ENCODE results near the gene SMIM10L2A.
"Not testable (repeated sequence)": the region's sequence is repeated elsewhere in the genome, so short reads cannot be mapped to it uniquely, and the experiment has no call there.

SMIM10L2A gene

DNA sequence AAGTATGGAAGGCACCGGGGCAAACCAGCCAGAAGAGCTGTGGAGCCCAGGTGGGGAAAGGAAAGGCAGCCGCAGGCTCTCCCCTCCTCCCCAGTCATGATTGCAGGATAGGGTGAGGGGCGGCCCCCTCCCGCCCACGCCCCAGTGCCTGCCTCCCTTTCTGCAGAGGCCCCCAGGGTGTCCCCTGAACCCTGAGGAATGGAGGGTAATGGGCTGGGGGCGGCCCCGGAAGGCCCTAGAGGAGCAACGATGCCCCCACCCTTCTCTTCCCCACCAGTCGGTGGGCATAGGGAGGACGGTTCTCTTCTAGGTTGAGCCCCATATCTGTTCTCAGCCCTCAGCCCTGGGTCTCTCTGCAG lies 1.0 kb downstream of the SMIM10L2A start:
- not testable (repeated sequence) for DNase-seq (ENCODE audit: low read depth in 2 of 2)

DNA sequence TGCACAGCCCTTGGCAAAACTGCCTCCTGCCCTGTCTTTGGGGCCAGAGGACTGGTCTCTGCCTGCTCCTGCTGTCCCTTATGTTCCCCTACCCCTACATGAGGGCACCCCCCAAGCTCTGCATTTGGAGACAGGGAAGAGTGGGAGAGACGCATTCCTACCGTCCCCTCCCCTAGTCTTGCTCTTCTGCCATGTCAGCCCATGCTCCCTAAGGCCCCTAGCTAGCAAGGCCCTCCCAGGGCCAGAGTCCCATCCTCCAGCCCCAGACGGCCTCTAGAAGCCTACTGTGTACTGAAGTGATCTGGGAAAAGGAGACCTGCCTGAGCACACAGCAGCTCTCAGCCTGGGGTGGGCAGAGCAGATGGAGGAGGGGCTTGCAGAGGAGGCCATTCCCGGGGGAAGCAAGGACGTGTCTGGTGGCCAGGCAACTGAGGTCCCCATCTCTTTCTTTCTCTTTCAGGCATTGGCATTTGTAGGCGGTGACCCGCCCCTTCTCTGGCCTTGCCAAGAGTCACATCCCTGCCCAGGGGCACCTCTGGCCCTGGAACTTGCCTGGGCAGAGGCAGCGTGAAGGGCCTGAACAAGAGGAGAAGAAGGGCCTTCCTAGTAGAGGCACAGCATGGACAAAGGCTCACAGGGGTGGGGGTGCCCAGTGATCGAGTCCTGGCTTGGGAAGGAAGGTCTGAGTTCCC lies 1.6 kb downstream of the SMIM10L2A start:
- not testable (repeated sequence) for DNase-seq (ENCODE audit: low read depth in 2 of 2)

DNA sequence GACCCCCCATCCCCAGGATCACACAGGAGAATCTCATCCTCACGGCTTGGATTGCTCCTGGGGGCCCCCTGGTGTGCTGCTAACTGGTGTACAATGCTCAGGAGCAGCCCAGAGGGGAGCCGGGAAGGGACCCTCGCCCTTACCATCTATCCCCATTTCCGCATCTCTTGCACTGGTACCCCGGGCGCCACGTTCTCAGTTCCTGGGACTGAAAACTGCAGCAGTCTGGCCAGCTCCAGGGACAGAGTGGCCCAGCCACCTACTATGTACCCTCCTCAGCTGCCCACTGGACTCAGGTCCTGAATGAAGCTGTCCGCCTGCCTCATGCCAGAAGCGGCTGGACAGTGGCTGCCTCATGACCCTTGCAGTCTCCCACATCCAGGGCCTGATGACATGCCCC lies 2.7 kb downstream of the SMIM10L2A start:
- no peak for DNase-seq (ENCODE audit: low read depth in 2 of 2)

DNA sequence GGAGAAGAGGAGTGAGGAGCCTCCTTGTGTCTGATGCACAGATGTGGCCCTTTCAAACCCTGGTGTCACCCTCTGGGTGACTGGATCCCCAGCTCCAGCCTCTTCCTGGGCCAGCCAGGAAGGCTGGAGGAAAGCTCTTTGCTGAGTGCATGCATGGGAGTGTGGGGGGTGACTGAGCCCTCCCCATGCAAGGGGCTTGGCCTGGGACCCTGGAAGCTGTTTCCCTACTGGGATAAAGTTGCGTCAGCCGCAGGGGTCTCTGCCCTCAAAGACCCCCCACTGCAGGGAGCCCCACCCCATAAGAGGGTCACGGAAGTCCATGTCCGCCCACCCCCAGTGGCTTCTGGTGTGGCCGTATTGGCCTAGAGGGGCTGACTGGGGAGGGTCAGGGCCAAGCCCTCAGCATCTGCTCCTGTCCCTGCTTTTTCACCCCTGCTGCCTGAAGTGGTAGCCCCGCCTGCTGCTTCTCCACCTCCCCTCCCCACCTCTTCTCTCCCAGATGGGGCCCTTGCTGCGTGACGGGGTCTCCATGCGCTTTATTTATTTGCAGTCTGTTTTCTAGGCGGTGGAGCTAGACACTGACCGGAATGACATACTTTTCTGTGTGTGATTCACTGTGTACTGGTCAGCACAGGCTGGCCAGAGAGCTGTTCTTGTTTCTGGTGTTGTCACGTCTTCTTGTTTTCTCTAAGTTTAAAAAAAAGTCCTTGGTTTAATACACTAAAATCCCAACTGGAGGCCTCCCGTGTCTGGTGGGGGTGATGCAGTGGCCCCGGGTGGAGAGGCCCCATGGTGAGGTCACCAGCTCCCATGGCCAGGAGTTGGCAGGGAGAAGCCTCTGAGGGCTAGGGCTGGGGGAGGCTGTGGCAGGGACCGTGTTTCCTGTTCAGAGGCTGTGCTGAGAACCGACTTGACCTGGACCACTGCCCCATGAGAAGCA lies 3.6 kb downstream of the SMIM10L2A start:
- no peak for DNase-seq (ENCODE audit: low read depth in 2 of 2)

DNA sequence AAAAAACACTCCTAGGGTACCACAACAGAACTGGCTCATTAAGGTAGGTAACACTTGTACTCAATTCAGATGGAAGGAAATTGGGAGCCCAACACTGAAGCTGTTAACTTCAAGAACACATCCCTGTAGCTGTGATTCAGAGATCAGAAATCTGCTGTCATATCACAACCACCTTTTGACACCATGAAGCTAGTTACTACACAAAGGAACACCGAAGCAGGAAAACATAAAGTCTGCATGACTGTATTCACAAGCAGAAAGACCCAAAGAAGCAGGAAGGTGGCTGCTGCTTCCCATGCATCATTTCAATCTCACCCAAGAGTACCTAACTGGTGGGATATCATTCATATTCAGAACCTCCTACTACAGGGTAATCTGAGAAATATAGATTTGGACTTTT lies 7.7 kb downstream of the SMIM10L2A start:
- no peak for DNase-seq (ENCODE audit: low read depth in 2 of 2)

DNA sequence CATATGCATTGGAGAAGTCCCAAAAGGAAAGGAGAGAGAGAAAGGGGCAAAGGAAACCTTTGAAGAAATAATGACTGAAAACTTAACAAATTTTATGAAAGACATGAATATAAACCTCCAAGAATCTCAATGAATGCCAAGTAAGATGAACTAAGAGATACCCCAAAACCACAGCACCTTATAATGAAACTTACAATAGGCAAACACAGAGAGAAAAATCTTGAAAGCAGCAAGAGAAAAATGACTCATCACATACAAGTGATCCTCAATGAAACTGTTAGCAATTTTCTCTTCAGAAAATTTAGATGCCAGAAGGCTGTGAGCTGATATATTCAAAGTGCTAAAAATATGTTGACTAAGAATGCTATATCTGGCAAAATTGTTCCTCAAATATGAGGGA lies 10.1 kb downstream of the SMIM10L2A start:
- no peak for DNase-seq (ENCODE audit: low read depth in 2 of 2)

DNA sequence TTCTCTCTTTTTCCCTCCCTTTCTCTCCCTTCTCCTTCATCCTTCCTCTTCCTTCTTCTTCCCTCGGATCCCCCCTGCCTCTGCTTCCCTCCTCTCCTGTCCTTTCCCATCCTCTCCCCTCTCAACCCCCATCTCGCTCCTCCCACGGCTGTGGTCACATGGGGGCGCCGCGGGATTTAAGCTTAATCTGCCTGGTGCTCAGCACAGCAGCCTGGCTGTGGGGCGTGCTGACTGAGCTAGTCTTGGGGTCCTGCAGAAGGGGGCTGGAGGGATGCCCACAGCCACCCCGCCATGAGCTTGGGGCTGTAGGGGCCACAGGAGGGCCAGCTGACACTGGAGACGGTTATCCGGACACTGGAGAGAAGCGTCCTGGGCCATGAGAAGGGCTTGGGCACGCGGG lies 10.7 kb downstream of the SMIM10L2A start:
- DNase-seq (ENCODE audit: low read depth in 2 of 2) = no peak

DNA sequence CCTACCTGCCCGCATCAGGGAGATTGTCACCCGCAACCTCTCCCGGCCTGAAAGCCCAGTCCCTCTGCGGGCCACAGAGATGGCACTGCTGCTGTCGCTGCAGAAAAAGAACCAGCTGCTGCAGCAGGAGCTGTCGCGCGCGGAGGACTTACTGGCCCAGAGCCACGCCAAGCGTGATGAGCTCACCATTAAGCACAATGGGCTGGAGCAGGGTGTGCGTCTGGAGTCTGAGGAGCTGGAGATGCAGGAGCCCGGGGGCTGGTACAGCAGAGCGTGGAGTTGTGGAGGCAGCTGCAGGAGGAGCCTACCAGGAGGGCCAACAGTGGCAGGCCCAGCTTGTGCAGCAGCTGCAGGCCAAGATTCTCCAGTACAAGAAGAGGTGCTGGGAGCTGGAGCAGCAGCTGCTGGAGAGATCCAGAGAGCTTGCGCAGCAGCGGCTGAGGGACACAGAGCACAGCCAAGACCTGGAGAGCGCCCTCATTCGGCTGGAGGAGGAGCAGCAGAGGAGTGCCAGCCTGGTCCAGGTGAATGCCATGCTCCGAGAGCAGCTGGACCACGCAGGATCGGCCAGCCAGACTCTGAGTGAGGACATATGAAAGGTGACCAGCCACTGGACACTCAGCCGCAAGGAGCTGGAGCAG lies 11.3 kb downstream of the SMIM10L2A start:
- DNase-seq (ENCODE audit: low read depth in 2 of 2) = no peak

DNA sequence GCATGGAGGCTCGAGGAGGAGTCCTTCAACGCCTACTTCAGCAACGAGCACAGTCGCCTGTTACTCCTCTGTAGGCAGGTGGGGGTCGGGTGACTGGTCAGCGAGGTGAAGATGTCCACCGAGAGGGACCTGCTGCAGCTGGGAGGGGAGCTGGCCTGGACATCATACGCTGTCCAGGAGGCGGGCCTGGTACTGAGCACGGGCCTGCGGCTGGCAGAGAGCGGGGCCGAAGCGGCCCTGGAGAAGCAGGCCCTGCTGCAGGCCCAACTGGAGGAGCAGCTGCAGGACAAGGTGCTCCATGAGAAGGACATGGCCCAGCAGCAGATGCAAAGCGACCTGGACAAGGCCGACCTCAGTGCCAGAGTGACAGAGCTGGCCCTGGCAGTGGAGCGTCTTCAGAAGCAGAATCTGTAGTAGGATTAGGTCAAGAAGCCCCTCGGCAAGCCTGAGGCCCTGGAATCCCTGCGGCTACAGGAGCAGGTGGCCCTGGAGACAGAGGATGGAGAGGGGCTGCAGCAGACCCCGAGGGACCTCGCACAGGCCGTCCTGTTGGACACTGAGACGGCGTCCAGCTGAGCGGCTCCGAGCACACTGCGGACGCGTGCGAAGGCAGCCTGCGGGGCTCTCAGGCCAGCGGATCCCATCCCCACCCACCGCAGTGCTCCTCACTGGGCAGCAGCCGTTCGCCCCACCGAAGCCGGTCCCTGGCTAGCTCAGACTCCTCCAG lies 11.9 kb downstream of the SMIM10L2A start:
- no peak for DNase-seq (ENCODE audit: low read depth in 2 of 2)

DNA sequence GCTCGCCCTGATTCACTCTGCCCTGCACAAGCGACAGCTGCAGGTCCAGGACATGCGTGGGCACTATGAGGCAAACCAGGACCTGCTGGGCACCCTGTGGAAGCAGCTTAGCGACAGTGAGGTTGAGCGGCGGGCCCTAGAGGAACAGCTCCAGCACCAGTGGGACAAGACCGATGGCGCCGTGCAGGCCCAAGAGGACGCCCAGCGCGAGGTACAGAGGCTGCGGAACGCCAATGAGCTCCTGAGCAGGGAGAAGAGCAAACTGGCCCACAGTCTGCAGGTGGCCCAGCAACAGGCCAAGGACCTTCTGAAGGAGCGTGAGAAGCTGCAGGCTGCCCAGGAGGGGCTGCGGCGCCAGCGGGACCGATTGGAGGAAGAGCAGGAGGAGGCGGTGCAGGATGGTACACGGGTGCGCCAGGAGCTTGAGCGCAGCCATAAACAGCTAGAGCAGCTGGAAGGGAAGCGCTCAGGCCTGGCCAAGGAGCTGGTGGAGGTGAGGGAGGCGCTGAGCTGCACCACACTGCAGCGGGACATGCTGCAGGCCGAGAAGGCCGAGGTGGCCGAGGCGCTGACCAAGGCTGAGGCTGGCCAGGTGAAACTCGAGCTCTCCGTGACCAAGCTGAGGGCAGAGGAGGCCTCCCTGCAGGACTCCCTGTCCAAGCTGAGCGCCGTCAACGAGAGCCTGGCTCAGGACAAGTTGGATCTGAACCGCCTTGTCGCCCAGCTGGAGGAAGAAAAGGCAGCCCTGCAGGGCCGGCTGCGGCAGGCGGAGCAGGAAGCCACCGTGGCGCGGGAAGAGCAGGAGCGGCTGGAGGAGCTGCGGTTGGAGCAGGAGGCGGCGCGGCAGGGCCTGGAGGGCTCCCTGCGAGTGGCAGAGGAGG lies 12.8 kb downstream of the SMIM10L2A start:
- DNase-seq (ENCODE audit: low read depth in 2 of 2) = no peak

DNA sequence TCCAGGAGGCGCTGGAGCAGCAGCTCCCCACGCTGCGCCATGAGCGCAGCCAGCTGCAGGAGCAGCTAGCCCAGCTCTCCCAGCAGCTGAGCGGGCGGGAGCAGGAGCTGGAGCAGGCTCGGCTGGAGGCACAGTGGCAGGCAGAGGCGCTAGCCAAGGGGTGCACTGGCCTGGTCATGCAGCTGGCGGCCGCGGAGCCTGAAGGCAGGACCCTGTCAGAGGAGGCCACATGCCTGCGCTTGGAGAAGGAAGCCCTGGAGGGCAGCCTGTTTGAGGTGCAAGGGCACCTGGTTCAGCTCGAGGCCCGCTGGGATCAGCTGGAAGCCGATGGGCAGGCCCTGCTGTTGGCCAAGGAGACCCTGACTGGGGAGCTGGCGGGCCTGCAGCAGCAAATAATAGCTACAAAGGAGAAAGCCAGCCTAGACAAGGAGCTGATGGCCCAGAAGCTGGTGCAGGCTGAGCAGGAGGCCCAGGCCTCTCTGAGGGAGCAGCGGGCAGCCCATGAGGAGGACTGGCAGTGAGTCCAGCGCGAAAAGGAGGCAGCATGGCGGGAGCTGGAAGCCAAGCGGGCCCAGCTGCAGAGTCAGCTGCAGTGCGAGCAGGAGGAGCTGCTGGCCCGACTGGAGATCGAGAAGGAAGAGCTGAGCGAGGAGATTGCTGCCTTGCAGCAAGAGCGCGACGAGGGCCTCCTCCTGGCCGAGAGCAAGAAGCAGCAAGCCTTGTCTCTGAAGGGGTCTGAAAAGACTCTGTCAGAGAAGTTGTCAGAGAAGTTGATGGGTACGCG lies 13.6 kb downstream of the SMIM10L2A start:
- no peak for DNase-seq (ENCODE audit: low read depth in 2 of 2)

DNA sequence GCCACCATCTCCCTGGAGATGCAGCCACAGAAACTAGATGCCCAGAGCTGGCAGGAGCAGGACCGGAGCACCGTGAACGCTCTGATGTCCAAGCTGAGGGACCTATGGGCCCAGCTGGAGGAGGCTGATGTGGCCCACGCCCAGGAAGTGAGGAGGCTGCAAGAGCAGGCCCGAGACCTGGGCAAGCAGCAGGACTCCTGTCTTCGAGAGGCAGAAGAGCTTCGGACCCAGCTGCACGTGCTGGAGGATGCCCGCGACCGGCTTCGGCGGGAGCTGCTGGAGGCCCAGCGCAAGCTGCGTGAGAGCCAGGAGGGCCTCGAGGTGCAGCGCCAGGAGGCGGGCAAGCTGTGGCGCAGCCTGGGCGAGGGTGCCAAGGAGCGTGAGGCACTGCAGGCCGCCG lies 14.2 kb downstream of the SMIM10L2A start:
- no peak for DNase-seq (ENCODE audit: low read depth in 2 of 2)

DNA sequence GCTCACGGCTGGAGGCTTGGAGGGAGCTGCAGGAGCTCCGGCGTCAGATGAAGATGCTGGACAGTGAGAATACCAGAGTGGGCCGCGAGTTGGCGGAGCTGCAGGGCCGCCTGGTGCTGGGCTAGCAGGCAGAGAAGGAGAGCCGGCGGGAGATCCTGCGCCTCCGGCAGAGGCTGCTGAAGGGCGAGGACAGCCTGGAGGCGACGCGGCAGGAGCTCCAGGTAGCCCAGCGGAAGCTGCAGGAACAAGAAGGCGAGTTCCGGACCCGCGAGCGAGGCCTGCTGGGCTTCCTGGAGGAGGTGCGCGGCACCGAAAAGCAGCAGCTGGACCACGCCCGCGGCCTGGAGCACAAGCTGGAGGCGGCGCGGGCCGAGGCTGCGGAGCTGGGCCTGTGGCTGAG lies 14.7 kb downstream of the SMIM10L2A start:
- DNase-seq (ENCODE audit: low read depth in 2 of 2) = no peak

DNA sequence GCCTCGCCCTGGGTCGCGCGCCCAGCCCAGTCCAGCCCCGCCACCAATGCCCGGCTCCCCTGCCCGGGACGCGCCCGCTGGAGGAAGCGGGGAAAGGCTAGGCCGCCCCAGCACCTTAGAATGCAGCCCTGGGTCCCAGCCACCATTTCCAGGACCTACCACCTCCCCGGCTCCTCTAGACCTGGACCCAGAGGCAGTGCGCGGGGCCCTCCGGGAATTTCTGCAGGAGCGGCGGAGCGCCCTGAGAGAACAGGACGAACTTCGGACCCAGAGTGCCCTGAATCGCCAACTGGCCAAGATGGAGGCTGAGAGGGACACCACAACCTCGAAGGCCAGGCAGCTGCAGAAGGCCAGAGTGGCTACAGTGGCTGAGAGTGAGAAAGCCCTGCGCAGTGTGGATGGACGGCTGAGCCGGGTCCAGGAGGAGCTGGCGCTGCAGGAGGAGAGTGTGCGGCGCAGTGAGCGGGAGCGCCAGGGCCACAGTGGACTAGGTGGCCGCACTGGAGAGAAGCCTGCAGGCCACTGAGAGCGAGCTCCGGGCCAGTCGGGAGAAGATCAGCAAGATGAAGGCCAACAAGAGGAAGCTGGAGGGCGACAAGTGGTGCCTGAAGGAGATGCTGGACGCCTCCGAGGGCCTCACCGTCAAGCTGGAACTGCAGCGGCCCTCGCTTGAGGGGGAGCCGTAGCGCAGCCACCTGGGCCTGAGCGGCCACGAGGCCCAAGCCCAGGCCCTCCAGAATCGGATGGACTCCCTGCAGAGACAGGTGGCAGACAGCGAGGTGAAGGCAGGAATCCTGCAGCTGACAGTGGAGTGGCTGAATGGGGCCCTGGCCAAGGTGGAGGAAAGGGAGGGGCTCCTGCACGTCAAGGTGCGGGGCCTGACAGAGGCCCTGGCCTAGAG lies 15.5 kb downstream of the SMIM10L2A start:
- no peak for DNase-seq (ENCODE audit: low read depth in 2 of 2)

DNA sequence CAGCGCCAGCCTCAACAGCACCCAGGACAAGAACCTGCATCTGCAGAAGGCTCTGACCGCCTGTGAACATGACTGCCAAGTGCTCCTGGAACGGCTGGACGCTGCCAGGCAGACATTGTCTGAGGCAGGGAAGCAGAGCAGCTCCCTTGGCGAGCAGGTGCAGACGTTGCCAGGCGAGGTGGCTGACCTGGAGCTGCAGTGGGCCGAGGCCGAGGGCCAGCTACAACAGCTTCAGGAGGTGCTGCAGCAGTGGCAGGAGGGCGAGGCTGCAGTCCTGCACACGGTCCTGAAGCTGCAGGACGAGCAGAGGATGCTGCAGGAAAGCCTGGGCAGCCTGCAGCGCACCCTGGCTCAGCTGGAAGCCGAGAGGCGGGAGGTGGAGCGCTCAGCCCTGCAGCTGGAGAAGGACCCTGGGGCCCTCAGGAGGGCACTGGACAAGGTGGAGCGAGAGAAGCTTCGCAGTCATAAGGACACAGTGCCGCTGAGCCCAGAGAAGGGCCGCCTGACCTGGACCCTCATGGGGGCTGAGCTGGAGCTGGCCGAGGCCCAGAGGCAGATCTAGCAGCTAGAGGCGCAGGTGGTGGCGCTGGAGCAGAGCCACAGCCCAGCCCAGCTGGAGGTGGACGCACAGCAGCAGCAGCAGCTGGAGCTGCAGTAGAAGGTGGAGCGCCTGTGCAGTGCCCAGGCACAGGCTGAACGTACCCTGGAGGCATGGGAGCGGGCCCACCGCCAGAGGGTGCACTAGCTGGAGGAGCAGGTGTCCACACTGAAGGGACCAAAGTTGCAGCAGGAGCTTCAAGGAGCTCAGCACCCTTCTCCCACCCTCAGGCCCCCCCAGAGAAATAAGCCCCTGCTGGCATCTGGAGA lies 16.4 kb downstream of the SMIM10L2A start:
- DNase-seq (ENCODE audit: low read depth in 2 of 2) = no peak

DNA sequence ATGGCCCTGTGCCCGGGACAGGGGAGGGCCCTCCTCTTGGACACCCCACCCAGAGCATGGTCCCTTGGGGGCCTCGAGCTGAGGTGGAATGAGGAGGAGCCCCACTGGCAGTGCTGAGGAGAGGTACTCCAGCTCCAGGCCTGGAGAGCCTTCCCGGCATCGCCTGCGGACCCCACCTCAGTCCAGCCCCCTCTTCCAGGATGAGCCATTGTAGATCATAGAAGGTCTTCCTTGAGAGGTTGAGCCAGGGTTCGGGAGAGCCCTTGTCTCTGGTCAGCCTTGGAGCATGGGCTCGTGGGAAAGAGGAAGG lies 16.9 kb downstream of the SMIM10L2A start:
- DNase-seq (ENCODE audit: low read depth in 2 of 2) = no peak

DNA sequence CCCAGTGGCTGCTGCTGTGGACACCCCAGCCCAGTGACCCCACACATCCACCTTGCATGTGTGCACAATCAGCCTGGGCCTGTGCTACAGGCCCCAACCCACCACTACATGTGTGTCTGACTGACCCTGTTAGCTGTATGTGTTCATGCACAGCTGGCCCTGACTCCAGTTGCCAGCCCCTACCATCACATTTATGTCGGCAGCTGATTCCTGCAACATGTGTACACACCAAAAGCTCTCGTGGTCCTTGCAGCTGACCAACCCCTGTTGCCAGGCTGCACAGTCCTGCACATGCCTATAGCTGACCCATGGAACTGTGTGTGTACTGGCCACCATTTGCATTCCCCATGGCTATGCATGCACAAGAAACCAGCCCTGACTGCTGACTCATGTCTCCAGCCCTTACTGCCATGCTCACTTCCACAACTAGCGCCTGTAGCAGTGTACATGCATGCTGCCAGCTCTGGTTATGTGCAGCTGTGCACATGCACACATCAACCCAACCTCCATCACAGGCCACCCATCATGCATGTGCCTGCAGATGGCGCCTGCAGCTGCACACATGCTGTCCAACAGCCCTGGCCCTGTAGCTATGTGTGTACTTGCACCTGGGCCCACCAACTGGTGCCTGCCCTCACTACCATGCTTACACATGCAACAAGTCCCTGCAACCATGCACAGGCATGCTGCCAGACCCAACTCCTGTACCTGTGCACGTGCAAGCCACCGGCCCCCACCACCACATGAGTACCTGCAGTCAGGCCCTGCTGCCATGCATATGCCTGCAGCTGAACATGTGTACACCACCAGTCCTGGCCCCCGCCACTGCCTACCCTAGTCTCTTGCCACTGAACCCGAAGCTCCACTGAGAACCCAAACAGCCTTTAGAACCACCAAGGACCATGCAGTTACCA lies 28.1 kb downstream of the SMIM10L2A start:
- no peak for DNase-seq (ENCODE audit: low read depth in 2 of 2)
